ENCODE measurements around the gene IDI2. TPM values are rescaled to one million over a fixed set of nuclear protein-coding genes. Genes with fewer than 3 reads are reported as not detected.

Gene IDI2
- total RNA-seq, 1 experiment from 2014 or later = not detected

DNA sequence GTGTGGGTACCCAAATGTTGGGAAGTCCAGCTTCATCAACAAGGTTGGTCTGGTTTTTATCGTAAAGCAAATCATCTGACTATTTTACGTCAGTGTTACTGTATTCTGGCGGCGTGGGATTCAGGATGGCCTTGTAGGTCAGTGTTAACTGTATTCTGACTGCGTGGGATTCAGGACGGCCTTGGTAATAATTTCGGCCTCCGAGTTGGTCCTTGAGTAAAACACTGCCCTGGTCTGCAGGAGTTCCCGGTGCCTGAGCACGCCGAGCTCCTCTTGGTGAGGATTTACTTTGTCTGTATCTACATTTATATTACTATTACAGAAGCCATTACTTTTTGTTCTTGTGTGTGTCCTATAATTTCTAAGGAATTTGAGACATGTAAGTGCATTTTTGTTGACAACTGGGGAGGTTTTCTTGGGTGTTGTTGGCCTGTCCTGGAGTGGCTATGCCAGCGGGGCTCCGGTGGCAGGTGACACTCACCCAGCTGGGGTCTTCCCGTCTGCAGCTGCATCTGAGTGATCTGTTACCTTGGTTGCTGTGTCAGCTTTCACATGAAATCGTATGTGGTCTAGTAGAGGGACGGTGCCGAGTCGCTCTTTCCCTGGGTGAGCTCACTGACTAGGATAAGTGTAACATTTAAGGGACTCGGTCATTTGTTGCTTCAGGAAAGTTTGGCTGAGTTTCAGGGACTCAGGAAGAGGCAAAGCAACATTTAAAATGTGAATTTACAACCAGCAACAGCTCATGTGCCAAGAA is 28.2 kb downstream of the IDI2 start:
- ChIA-PET CTCF (interaction anchor here (0.6 kb wide), 1 partner anchor 114 kb away, joined by 3 read pairs; no protein-coding TSS in a partner anchor), POLR2A (interaction anchor here (1.0 to 1.9 kb wide), 2 partner anchors 12 to 52 kb away, joined by 3 to 5 read pairs; partner anchors contain the start of gene IDI1)
- no TSS peak for BruUV-seq (replicated peaks)
- Mint-ChIP-seq H3K9me3 (ENCODE audit: unreplicated experiment) (peaks cover 1% of the 10 kb centered on the region), H3K4me3 (ENCODE audit: unreplicated experiment) (no peak overlapping the region), H3K4me1 (ENCODE audit: insufficient read depth, unreplicated experiment) (no peaks in the 10 kb centered on the region), H3K27me3 (ENCODE audit: insufficient read depth, unreplicated experiment) (no peaks in the 10 kb centered on the region), H3K27ac (ENCODE audit: low read depth, unreplicated experiment) (no peak overlapping the region), H3K36me3 (ENCODE audit: insufficient read depth, unreplicated experiment) (peaks cover 98% of the 10 kb centered on the region)
- DNase-seq (ENCODE audit: unreplicated experiment) = no peak
- intact Hi-C loops (cut with micrococcal nuclease) = no loop called here
- TF ChIP-seq, protein P1, sequence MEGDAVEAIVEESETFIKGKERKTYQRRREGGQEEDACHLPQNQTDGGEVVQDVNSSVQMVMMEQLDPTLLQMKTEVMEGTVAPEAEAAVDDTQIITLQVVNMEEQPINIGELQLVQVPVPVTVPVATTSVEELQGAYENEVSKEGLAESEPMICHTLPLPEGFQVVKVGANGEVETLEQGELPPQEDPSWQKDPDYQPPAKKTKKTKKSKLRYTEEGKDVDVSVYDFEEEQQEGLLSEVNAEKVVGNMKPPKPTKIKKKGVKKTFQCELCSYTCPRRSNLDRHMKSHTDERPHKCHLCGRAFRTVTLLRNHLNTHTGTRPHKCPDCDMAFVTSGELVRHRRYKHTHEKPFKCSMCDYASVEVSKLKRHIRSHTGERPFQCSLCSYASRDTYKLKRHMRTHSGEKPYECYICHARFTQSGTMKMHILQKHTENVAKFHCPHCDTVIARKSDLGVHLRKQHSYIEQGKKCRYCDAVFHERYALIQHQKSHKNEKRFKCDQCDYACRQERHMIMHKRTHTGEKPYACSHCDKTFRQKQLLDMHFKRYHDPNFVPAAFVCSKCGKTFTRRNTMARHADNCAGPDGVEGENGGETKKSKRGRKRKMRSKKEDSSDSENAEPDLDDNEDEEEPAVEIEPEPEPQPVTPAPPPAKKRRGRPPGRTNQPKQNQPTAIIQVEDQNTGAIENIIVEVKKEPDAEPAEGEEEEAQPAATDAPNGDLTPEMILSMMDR (IDR thresholded peaks at IDR 0.05; ENCODE audit: unreplicated experiment) = no peak

DNA sequence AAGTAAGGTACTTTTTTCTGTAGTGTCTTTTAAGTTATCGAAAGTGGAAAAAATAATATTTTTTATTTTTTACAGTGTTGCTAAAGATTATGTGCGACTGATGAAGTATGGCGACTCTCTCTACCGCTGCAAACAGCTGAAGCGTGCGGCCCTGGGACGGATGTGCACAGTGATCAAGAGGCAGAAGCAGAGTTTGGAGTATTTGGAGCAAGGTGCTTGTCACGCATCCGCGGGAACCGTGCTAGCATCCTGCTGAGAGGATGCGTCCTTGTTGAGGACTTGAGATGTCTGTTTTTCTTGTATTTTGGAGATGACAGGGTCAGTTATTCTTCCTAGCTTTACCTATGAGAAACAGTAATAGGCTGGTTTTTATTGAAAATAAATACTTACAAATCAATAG is 29.6 kb downstream of the IDI2 start:
- no peaks in the 10 kb centered on the region for H3K27me3 Mint-ChIP-seq (ENCODE audit: insufficient read depth, unreplicated experiment)
- POLR2A ChIA-PET = no interaction called here

DNA sequence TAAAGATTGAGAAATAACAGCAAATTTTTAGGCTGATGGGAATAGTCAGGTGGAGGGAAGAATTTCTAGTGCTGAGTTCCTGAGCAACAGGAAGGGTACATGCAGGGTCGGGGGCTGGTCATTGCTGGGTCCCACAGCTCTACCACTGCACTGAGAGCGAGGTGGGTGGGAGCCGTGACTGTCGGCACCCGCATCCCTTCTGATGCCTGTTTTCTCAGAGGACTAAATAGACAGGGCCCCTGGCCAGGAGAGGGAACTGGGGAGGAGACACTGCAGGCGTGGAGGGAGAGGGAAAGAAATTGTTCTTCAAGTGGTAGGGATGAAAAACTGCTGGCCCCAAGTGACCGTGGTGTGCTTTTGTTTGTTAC is 30.1 kb downstream of the IDI2 start:
- intact Hi-C loops (cut with micrococcal nuclease) = no loop called here
- no peak overlapping the region for H3K27ac Mint-ChIP-seq (ENCODE audit: low read depth, unreplicated experiment)
- DNase-seq (ENCODE audit: unreplicated experiment) = no peak
- H3K4me3 Mint-ChIP-seq (ENCODE audit: unreplicated experiment) = no peak overlapping the region
- no peaks in the 10 kb centered on the region for H3K9me3 Mint-ChIP-seq (ENCODE audit: unreplicated experiment)
- peaks cover 88% of the 10 kb centered on the region for H3K36me3 Mint-ChIP-seq (ENCODE audit: insufficient read depth, unreplicated experiment)
- TF ChIP-seq, protein P1 (IDR thresholded peaks at IDR 0.05; ENCODE audit: unreplicated experiment) = no peak
- no peaks in the 10 kb centered on the region for H3K27me3 Mint-ChIP-seq (ENCODE audit: insufficient read depth, unreplicated experiment)
- no TSS peak for BruUV-seq (replicated peaks)
- POLR2A ChIA-PET = no interaction called here
- CTCF ChIA-PET = no interaction called here
- peaks cover 4% of the 10 kb centered on the region for H3K4me1 Mint-ChIP-seq (ENCODE audit: insufficient read depth, unreplicated experiment)

More for the DNA sequence above, 29.6 kb downstream of the IDI2 start:
- no TSS peak for BruUV-seq (replicated peaks)
- no peaks in the 10 kb centered on the region for H3K4me1 Mint-ChIP-seq (ENCODE audit: insufficient read depth, unreplicated experiment)
- no peak overlapping the region for H3K4me3 Mint-ChIP-seq (ENCODE audit: unreplicated experiment)
- H3K27ac Mint-ChIP-seq (ENCODE audit: low read depth, unreplicated experiment) = no peak overlapping the region
- CTCF ChIA-PET = no interaction called here
- H3K36me3 Mint-ChIP-seq (ENCODE audit: insufficient read depth, unreplicated experiment) = peaks cover 89% of the 10 kb centered on the region
- intact Hi-C loops (cut with micrococcal nuclease) = no loop called here
- no peak for DNase-seq (ENCODE audit: unreplicated experiment)
- no peaks in the 10 kb centered on the region for H3K9me3 Mint-ChIP-seq (ENCODE audit: unreplicated experiment)
- TF ChIP-seq, protein P1 (IDR thresholded peaks at IDR 0.05; ENCODE audit: unreplicated experiment) = no peak

DNA sequence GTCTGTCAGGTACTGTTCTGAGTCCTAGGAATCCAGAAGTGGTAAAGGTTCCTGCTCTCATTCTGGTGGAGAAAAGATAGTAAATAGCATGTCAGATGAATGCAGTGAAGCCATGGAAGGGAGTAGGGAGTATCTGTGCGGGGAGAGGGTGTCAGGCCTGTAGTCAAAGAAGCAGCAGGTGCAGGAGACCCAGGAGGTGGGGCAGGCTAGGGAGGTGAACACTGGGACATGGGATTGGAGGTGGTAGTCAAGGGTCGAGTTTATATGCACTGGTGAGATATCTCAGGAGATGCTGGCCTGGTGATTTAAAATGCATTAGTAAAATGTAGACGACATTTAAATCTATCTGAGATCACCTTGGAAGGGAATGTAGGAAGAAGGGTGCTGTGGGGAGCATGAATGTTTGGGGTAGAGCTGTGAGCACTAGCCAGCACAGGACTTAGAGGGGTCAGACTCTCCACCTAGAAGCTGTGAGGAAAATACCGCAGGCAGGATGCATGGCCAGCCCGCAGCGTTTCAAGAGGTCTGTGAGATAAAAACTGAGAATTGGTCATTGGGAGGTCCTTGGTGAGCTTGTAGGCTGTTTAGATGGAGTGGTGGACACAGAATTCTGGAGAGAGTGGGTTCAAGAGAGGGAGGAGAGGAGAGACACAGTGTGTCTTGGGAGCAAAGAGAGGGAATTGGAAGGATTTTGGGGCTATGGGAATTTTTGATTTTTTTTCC is 30.7 kb downstream of the IDI2 start:
- ChIA-PET CTCF (no interaction called here), POLR2A (no interaction called here)
- no TSS peak for BruUV-seq (replicated peaks)
- intact Hi-C loops (cut with micrococcal nuclease) = no loop called here
- DNase-seq (ENCODE audit: unreplicated experiment) = no peak
- Mint-ChIP-seq H3K4me1 (ENCODE audit: insufficient read depth, unreplicated experiment) (peaks cover 8% of the 10 kb centered on the region), H3K27ac (ENCODE audit: low read depth, unreplicated experiment) (peak overlapping the region; percentile 63), H3K4me3 (ENCODE audit: unreplicated experiment) (no peak overlapping the region), H3K27me3 (ENCODE audit: insufficient read depth, unreplicated experiment) (no peaks in the 10 kb centered on the region), H3K9me3 (ENCODE audit: unreplicated experiment) (no peaks in the 10 kb centered on the region), H3K36me3 (ENCODE audit: insufficient read depth, unreplicated experiment) (peaks cover 86% of the 10 kb centered on the region)
- TF ChIP-seq, protein P1 (IDR thresholded peaks at IDR 0.05; ENCODE audit: unreplicated experiment) = no peak

Measured in MCF 10A (cell line).